Stomach (tissue), 9 donors: ENCODE data around the gene ETFA. TPM values are rescaled to one million over a fixed set of nuclear protein-coding genes. Genes with fewer than 3 reads are reported as not detected.
A peak's percentile ranks its signal among the peaks of the same experiment; 100 is the strongest.

Experiments
- DNase-seq, 2 donors: peaks; one replicate each; pipeline versions ENCODE4 v3.0.0 to v3.0.0-alpha.2; 2013 to 2019
- H3K27ac ChIP-seq, 5 donors: fragments of 200-600 bp in 4 of 5; sonication (generic) in 4 of 5; one replicate each; pipeline ENCODE4 v1.5.1; 2013 to 2019; ENCODE audit warnings: mild to moderate bottlenecking in 1 of 5, moderate library complexity in 1 of 5
- H3K27me3 ChIP-seq, 3 donors: fragments of 200-600 bp; sonication (generic); one replicate each; pipeline ENCODE4 v1.5.1; 2017 to 2019; ENCODE audit warnings: mixed run types in 1 of 3
- H3K36me3 ChIP-seq, 4 donors: fragments of 200-600 bp; sonication (generic); 1 replicate in 3 of 4; 2 replicates in 1 of 4; pipeline ENCODE4 v1.5.1; 2016 to 2019
- H3K4me1 ChIP-seq, 4 donors: fragments of 200-600 bp; sonication (generic); one replicate each; pipeline ENCODE4 v1.5.1; 2016 to 2019
- H3K4me3 ChIP-seq, 4 donors: fragments of 200-600 bp; sonication (generic) in 3 of 4; one replicate each; pipeline ENCODE4 v1.5.1; 2016 to 2019; ENCODE audit warnings: mild to moderate bottlenecking in 1 of 4
- H3K9me3 ChIP-seq, 4 donors: fragments of 200-600 bp; sonication (generic); one replicate each; pipeline ENCODE4 v1.5.1; 2016 to 2019
- CTCF ChIP-seq, 7 experiments: fragments of 450-650 bp in 4 of 7; fragments of 200-600 bp in 3 of 7; sonication (generic) in 3 of 7; IDR thresholded peaks; one replicate each; pipeline ENCODE4 v1.5.1; 2016 to 2019; ENCODE audit warnings: antibody characterized with exemption in 7 of 7, control low read depth in 2 of 7, mild to moderate bottlenecking in 1 of 7
- EP300 ChIP-seq: sonication (generic); formaldehyde crosslinking; IDR thresholded peaks from one replicate; pipeline ENCODE4 v1.6.1; 2017; ENCODE audit warnings: antibody characterized with exemption
- POLR2A ChIP-seq, 4 donors: fragments of 450-650 bp; IDR thresholded peaks; one replicate each; pipeline ENCODE4 v1.6.1; 2016; ENCODE audit warnings: antibody characterized with exemption in 4 of 4, control low read depth in 2 of 4, mild to moderate bottlenecking in 1 of 4, moderate library complexity in 1 of 4
- POLR2AphosphoS5 ChIP-seq, 3 donors: sonication (generic); formaldehyde crosslinking; IDR thresholded peaks; one replicate each; pipeline ENCODE4 v1.6.1; 2016; ENCODE audit warnings: antibody characterized with exemption in 3 of 3
- WGBS, 5 donors: extraction: QIAGEN DNeasy Blood & Tissue Kit in 3 of 5; methylation state at CpG; one replicate each; pipeline versions ENCODE4 v1.1.5 to v1.1.7; 2013 to 2018; 5-methylcytosine and 5-hydroxymethylcytosine counted together
- intact Hi-C: fragments of 100-400 bp; cut with DNase I; formaldehyde crosslinking; loops from one replicate; pipeline ENCODE4 v1.15.1; 2023; ENCODE audit warnings: low total_unique reads
- polyA plus RNA-seq, 3 donors: library from polyadenylated mRNA; stranded (reverse); fragments of 200-250 nt; gene quantifications; one replicate each; pipeline ENCODE4 v1.2.3, GENCODE V29; 2013
- total RNA-seq, 5 donors: library from RNA; depleted of rRNA; stranded (reverse); fragments of >200 nt; gene quantifications; one replicate each; pipeline versions ENCODE4 v1.1.0 to v1.2.3, GENCODE V29; 2014 to 2016
- donor health status: healthy with polysubstance abuse.
- donor health status: Bipolar disorder and iron deficiency.
- donor health status: healthy.

ETFA gene
- total and polyA plus RNA-seq, 8 donors: 68.2 to 304 (median 109) TPM

- DNase-seq: peak in 1 of 2 donors; percentile 20
- H3K27ac ChIP-seq: no peak overlapping the region
- WGBS, 5 donors: 93 to 98% (median 96%) methylated on average over 7 to 8 of the region's 8 CpGs
- H3K4me3 ChIP-seq: no peak overlapping the region
- H3K36me3 ChIP-seq: peaks cover 15 to 88% (median 72%) of the 10 kb centered on the region in 4 donors
- H3K4me1 ChIP-seq: peaks cover 0 to 6% (median 5%) of the 10 kb centered on the region in 4 donors
- no peaks in the 10 kb centered on the region for H3K27me3 ChIP-seq
- intact Hi-C loops: no loop called here
- TF ChIP-seq CTCF (IDR thresholded peaks at IDR 0.05) (no peak), POLR2AphosphoS5 (IDR thresholded peaks at IDR 0.05) (no peak), POLR2A (IDR thresholded peaks at IDR 0.05) (no peak), EP300 (no peak)
- H3K9me3 ChIP-seq: no peaks in the 10 kb centered on the region
Measured at GRCh38 chr15:76208084-76208785, 103.0 kb downstream of the ETFA start.

GRCh38 chr15:76206325-76206976 lies 104.8 kb downstream of the ETFA start:
- Histone ChIP-seq H3K36me3 (peaks cover 11 to 83% (median 55%) of the 10 kb centered on the region in 4 donors), H3K4me1 (peaks cover 0 to 6% (median 5%) of the 10 kb centered on the region in 4 donors), H3K27ac (no peak overlapping the region), H3K4me3 (no peak overlapping the region), H3K27me3 (no peaks in the 10 kb centered on the region), H3K9me3 (no peaks in the 10 kb centered on the region)
- DNase-seq: peak; percentile 84 to 96
- WGBS, 5 donors: 18 to 33% (median 20%) methylated on average over 4 of the region's 4 CpGs
- TF ChIP-seq POLR2AphosphoS5 (IDR thresholded peaks at IDR 0.05) (peak in 1 of 3 donors; percentile 52), POLR2A (IDR thresholded peaks at IDR 0.05) (no peak)
- intact Hi-C loops: no loop called here

- Histone ChIP-seq H3K27ac (no peak overlapping the region), H3K27me3 (no peaks in the 10 kb centered on the region), H3K4me3 (no peak overlapping the region), H3K9me3 (no peaks in the 10 kb centered on the region), H3K4me1 (peaks cover 0 to 16% (median 14%) of the 10 kb centered on the region in 4 donors), H3K36me3 (peaks cover 0 to 69% (median 40%) of the 10 kb centered on the region in 4 donors)
- no peak for DNase-seq
- intact Hi-C loops: no loop called here
- WGBS, 5 donors: 92 to 97% (median 93%) methylated on average over 11 of the region's 11 CpGs
- no peak for TF ChIP-seq POLR2AphosphoS5 (IDR thresholded peaks at IDR 0.05)
- TF ChIP-seq EP300: no peak
- TF ChIP-seq POLR2A (IDR thresholded peaks at IDR 0.05): no peak
- no peak for TF ChIP-seq CTCF (IDR thresholded peaks at IDR 0.05)
Measured at GRCh38 chr15:76204916-76205460, 106.3 kb downstream of the ETFA start.

GRCh38 chr15:76204109-76204845 lies 107.0 kb downstream of the ETFA start:
- Histone ChIP-seq H3K27me3 (no peaks in the 10 kb centered on the region), H3K36me3 (peaks cover 0 to 62% (median 33%) of the 10 kb centered on the region in 4 donors), H3K27ac (no peak overlapping the region), H3K4me1 (peaks cover 0 to 21% (median 17%) of the 10 kb centered on the region in 4 donors), H3K4me3 (no peak overlapping the region), H3K9me3 (no peaks in the 10 kb centered on the region)
- DNase-seq: no peak
- TF ChIP-seq CTCF (IDR thresholded peaks at IDR 0.05) (no peak), EP300 (no peak), POLR2A (IDR thresholded peaks at IDR 0.05) (no peak), POLR2AphosphoS5 (IDR thresholded peaks at IDR 0.05) (no peak)
- 87 to 92% (median 90%) methylated on average over 14 to 18 of the region's 18 CpGs for WGBS, 5 donors
- intact Hi-C loops: no loop called here
